ENCODE data around the gene XKR8.

GRCh38 chr1:27970401-27970800, 10.6 kb downstream of the XKR8 start:
- TF ChIP-seq POLR2A (IDR thresholded peaks at IDR 0.05), result no peak
- TF ChIP-seq, protein P1, sequence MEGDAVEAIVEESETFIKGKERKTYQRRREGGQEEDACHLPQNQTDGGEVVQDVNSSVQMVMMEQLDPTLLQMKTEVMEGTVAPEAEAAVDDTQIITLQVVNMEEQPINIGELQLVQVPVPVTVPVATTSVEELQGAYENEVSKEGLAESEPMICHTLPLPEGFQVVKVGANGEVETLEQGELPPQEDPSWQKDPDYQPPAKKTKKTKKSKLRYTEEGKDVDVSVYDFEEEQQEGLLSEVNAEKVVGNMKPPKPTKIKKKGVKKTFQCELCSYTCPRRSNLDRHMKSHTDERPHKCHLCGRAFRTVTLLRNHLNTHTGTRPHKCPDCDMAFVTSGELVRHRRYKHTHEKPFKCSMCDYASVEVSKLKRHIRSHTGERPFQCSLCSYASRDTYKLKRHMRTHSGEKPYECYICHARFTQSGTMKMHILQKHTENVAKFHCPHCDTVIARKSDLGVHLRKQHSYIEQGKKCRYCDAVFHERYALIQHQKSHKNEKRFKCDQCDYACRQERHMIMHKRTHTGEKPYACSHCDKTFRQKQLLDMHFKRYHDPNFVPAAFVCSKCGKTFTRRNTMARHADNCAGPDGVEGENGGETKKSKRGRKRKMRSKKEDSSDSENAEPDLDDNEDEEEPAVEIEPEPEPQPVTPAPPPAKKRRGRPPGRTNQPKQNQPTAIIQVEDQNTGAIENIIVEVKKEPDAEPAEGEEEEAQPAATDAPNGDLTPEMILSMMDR (IDR thresholded peaks at IDR 0.05), result no peak
- no peak for TF ChIP-seq POLR2AphosphoS5 (IDR thresholded peaks at IDR 0.05)

Data from gastroesophageal sphincter (tissue), 3 donors.